HG02973 (cell line): Measurements from ENCODE around the gene EGLN1.

Experiments
- ATAC-seq: cut with Tn5 transposase; IDR thresholded peaks from one replicate; pipeline ENCODE4 v1.9.1; 2021; ENCODE audit warnings: moderate library complexity; ENCODE audit not compliant: unreplicated experiment

The EGLN1 gene

GRCh38 chr1:231401478-231401877 is 20.6 kb downstream of the EGLN1 start:
- ATAC-seq = no peak

- no peak for ATAC-seq
Measured at GRCh38 chr1:231397886-231398671, 24.0 kb downstream of the EGLN1 start.

GRCh38 chr1:231396643-231397042 is 25.4 kb downstream of the EGLN1 start:
- no peak for ATAC-seq

GRCh38 chr1:231395998-231396390 is 26.1 kb downstream of the EGLN1 start:
- ATAC-seq = no peak

GRCh38 chr1:231395076-231395997 is 26.8 kb downstream of the EGLN1 start:
- ATAC-seq = no peak

GRCh38 chr1:231393668-231394067 is 28.4 kb downstream of the EGLN1 start:
- no peak for ATAC-seq

GRCh38 chr1:231392389-231393131 is 29.5 kb downstream of the EGLN1 start:
- no peak for ATAC-seq

- no peak for ATAC-seq
Measured at GRCh38 chr1:231390071-231390470, 32.0 kb downstream of the EGLN1 start.

GRCh38 chr1:231387770-231388669 is 34.1 kb downstream of the EGLN1 start:
- ATAC-seq = no peak

GRCh38 chr1:231386466-231386865 is 35.6 kb downstream of the EGLN1 start:
- ATAC-seq = no peak

- no peak for ATAC-seq
Measured at GRCh38 chr1:231385416-231385748, 36.7 kb downstream of the EGLN1 start.

- ATAC-seq = no peak
Measured at GRCh38 chr1:231384696-231385415, 37.2 kb downstream of the EGLN1 start.

- ATAC-seq = no peak
Measured at GRCh38 chr1:231383159-231383860, 38.8 kb downstream of the EGLN1 start.

GRCh38 chr1:231382426-231382825 is 39.7 kb downstream of the EGLN1 start:
- ATAC-seq = no peak

- ATAC-seq = no peak
Measured at GRCh38 chr1:231381729-231382128, 40.4 kb downstream of the EGLN1 start.

- ATAC-seq = no peak
Measured at GRCh38 chr1:231376875-231377549, 45.1 kb downstream of the EGLN1 start.

- ATAC-seq = no peak
Measured at GRCh38 chr1:231376101-231376500, 46.0 kb downstream of the EGLN1 start.

- no peak for ATAC-seq
Measured at GRCh38 chr1:231374394-231374793, 47.7 kb downstream of the EGLN1 start.

GRCh38 chr1:231372501-231372900 is 49.6 kb downstream of the EGLN1 start:
- no peak for ATAC-seq
